Cardiac fibroblast (primary cell): Measurements from ENCODE around the gene SPTBN1.

Experiments
- DNase-seq, 2 donors: peaks; one replicate each; pipeline versions ENCODE4 v3.0.0 to v3.0.0-alpha.2; 2010; ENCODE audit warnings: low read depth in 2 of 2
- H3K4me3 ChIP-seq, 2 donors: replicated peaks in 1 of 2; 1 replicate in 1 of 2; 2 replicates in 1 of 2; pipeline ENCODE4 v1.5.1; 2011; ENCODE audit warnings: low read depth in 2 of 2, low read length in 2 of 2, mild to moderate bottlenecking in 2 of 2, moderate library complexity in 1 of 2
- CTCF ChIP-seq: IDR thresholded peaks from one replicate; pipeline ENCODE4 v1.5.1; 2011; ENCODE audit warnings: low read depth, mild to moderate bottlenecking, low read length, inconsistent platforms

Gene SPTBN1

GRCh38 chr2:54573537-54573919, 117.4 kb downstream of the SPTBN1 start:
- no peak for DNase-seq
- H3K4me3 ChIP-seq = no peak overlapping the region
- no peak for TF ChIP-seq CTCF

- DNase-seq = peak; percentile 53 to 67
- no peak for TF ChIP-seq CTCF
- no peak overlapping the region for H3K4me3 ChIP-seq
Observed at GRCh38 chr2:54574107-54574859, 118.2 kb downstream of the SPTBN1 start.

- no peak for TF ChIP-seq CTCF
- H3K4me3 ChIP-seq = no peak overlapping the region
- DNase-seq = no peak
Observed at GRCh38 chr2:54574860-54575247, 118.7 kb downstream of the SPTBN1 start.

GRCh38 chr2:54575379-54575888, 119.3 kb downstream of the SPTBN1 start:
- peak; percentile 39 to 87 for DNase-seq
- H3K4me3 ChIP-seq = no peak overlapping the region
- no peak for TF ChIP-seq CTCF

- DNase-seq = no peak
- no peak for TF ChIP-seq CTCF
- no peak overlapping the region for H3K4me3 ChIP-seq
Observed at GRCh38 chr2:54577035-54577434, 120.9 kb downstream of the SPTBN1 start.

GRCh38 chr2:54577944-54578647, 122.0 kb downstream of the SPTBN1 start:
- no peak for TF ChIP-seq CTCF

More at GRCh38 chr2:54577944-54578647, 122.0 kb downstream of the SPTBN1 start:
- H3K4me3 ChIP-seq = no peak overlapping the region
- peak; percentile 61 to 75 for DNase-seq
